NCI-H1417 treated with DMSO at 0.1 percent for 48 hours (cell line): Measurements from ENCODE around the gene KRT12.
"Not testable (repeated sequence)": the region's sequence is repeated elsewhere in the genome, so short reads cannot be mapped to it uniquely, and the experiment has no call there.

Experiments used
- DNase-seq: peaks from one replicate; lab custom pipeline; 2025; lab: John Stamatoyannopoulos, UW

KRT12 gene

DNA sequence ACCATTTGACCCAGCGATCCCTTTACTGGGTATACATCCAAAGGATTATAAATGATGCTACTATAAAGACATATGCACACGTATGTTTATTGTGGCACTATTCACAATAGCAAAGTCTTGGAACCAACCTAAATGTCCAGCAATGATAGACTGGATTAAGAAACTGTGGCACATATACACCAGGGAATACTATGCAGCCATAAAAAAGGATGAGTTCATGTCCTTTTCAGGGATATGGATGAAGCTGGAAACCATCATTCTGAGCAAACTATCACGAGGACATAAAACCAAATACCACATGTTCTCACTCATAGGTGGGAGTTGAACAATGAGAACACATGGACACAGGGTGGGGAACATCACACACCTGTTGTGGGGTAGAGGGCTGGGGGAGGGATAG is 52.4 kb downstream of the KRT12 start:
- DNase-seq, result not testable (repeated sequence)

- DNase-seq, result no peak
Observed at GRCh38 chr17:40813804-40814203, 53.2 kb downstream of the KRT12 start.

DNA sequence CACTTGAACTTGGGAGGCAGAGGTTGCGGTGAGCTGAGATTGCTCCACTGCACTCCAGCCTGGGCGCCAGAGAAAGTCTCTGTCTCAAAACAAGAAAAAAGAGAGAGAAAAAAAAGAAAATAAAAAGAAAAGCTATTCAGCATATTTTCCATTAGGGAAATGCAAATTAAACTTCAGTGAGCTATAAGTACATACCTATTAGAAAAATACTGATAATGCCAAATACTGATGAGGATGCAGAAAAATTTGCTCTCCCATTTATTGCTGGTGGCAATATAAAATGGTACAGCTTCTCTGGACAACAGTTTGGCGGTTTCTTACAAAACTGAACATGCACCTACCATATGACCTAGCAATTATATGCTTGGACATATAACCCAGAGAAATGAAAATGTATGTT is 54.4 kb downstream of the KRT12 start:
- DNase-seq, result no peak
